GM19452 (cell line): ENCODE measurements around the gene ANKRD11.
"Not testable (repeated sequence)": the region's sequence is repeated elsewhere in the genome, so short reads cannot be mapped to it uniquely, and the experiment has no call there.

Experiments
- ATAC-seq: cut with Tn5 transposase; IDR thresholded peaks from one replicate; pipeline ENCODE4 v1.9.1; 2021; ENCODE audit not compliant: unreplicated experiment

The ANKRD11 gene

GRCh38 chr16:89304941-89305705 is 185.2 kb downstream of the ANKRD11 start:
- no peak for ATAC-seq

GRCh38 chr16:89304181-89304851 is 186.0 kb downstream of the ANKRD11 start:
- ATAC-seq, result no peak

GRCh38 chr16:89303617-89304016 is 186.7 kb downstream of the ANKRD11 start:
- ATAC-seq, result no peak

GRCh38 chr16:89300976-89301360 is 189.4 kb downstream of the ANKRD11 start:
- no peak for ATAC-seq

- no peak for ATAC-seq
Measured at GRCh38 chr16:89300311-89300975, 189.9 kb downstream of the ANKRD11 start.

- not testable (repeated sequence) for ATAC-seq
Measured at GRCh38 chr16:89299357-89300111, 190.8 kb downstream of the ANKRD11 start.

- ATAC-seq, result no peak
Measured at GRCh38 chr16:89298623-89299225, 191.6 kb downstream of the ANKRD11 start.

GRCh38 chr16:89297910-89298545 is 192.3 kb downstream of the ANKRD11 start:
- no peak for ATAC-seq

- no peak for ATAC-seq
Measured at GRCh38 chr16:89297156-89297874, 193.0 kb downstream of the ANKRD11 start.

- ATAC-seq, result no peak
Measured at GRCh38 chr16:89295915-89296314, 194.4 kb downstream of the ANKRD11 start.

GRCh38 chr16:89295071-89295900 is 195.1 kb downstream of the ANKRD11 start:
- no peak for ATAC-seq

- no peak for ATAC-seq
Measured at GRCh38 chr16:89294486-89294885, 195.9 kb downstream of the ANKRD11 start.

- ATAC-seq, result no peak
Measured at GRCh38 chr16:89293276-89294143, 196.9 kb downstream of the ANKRD11 start.

- ATAC-seq, result no peak
Measured at GRCh38 chr16:89292443-89293078, 197.8 kb downstream of the ANKRD11 start.

GRCh38 chr16:89291776-89292175 is 198.6 kb downstream of the ANKRD11 start:
- ATAC-seq, result no peak

GRCh38 chr16:89291363-89291762 is 199.0 kb downstream of the ANKRD11 start:
- ATAC-seq, result no peak

GRCh38 chr16:89290887-89291286 is 199.5 kb downstream of the ANKRD11 start:
- ATAC-seq, result no peak
